Heart left ventricle (tissue), 16 donors: ENCODE measurements around the gene CFAP299. TPM values are rescaled to one million over a fixed set of nuclear protein-coding genes. Genes with fewer than 3 reads are reported as not detected.

Source experiments
- ATAC-seq, 4 donors: fragments of 200-7000 bp; cut with Tn5 transposase; one replicate each; pipeline ENCODE4 v1.9.1; 2020 to 2022; ENCODE audit warnings: moderate library complexity in 4 of 4, mild to moderate bottlenecking in 3 of 4, moderate number of reproducible peaks in 1 of 4
- DNase-seq, 5 donors: peaks; one replicate each; pipeline ENCODE4 v3.0.0-alpha.2; 2020
- H3K27ac ChIP-seq, 12 donors: fragments of 200-600 bp; sonication (generic) in 4 of 12; one replicate each; pipeline versions ENCODE4 v1.5.0 to v1.8.0; 2016 to 2022; ENCODE audit warnings: mild to moderate bottlenecking in 2 of 12
- H3K27me3 ChIP-seq, 9 donors: fragments of 200-600 bp; sonication (generic) in 2 of 9; one replicate each; pipeline versions ENCODE4 v1.5.1 to v1.8.0; 2016 to 2022; ENCODE audit warnings: mild to moderate bottlenecking in 3 of 9
- H3K36me3 ChIP-seq, 9 donors: fragments of 200-600 bp; sonication (generic) in 2 of 9; one replicate each; pipeline versions ENCODE4 v1.5.0 to v1.8.0; 2018 to 2022; ENCODE audit warnings: mild to moderate bottlenecking in 2 of 9
- H3K4me1 ChIP-seq, 12 donors: fragments of 200-600 bp; sonication (generic) in 4 of 12; one replicate each; pipeline versions ENCODE4 v1.5.0 to v1.8.0; 2016 to 2022; ENCODE audit warnings: mild to moderate bottlenecking in 3 of 12
- H3K4me3 ChIP-seq, 12 donors: fragments of 200-600 bp; sonication (generic) in 4 of 12; one replicate each; pipeline versions ENCODE4 v1.5.0 to v1.8.0; 2017 to 2022; ENCODE audit warnings: mild to moderate bottlenecking in 9 of 12, moderate library complexity in 4 of 12
- H3K9me3 ChIP-seq, 12 donors: fragments of 200-600 bp; sonication (generic) in 4 of 12; one replicate each; pipeline versions ENCODE4 v1.5.0 to v1.8.0; 2016 to 2022; ENCODE audit warnings: mild to moderate bottlenecking in 1 of 12
- CTCF ChIP-seq, 12 donors: fragments of 200-600 bp; sonication (generic) in 4 of 12; IDR thresholded peaks; one replicate each; pipeline versions ENCODE4 v1.5.0 to v1.8.0; 2018 to 2022; ENCODE audit warnings: antibody characterized with exemption in 12 of 12, mild to moderate bottlenecking in 5 of 12
- POLR2A ChIP-seq, 2 donors: fragments of 450-650 bp; IDR thresholded peaks; one replicate each; pipeline ENCODE4 v1.6.1; 2017; ENCODE audit warnings: antibody characterized with exemption in 2 of 2, mild to moderate bottlenecking in 2 of 2, moderate library complexity in 2 of 2
- WGBS, 4 donors: extraction: QIAGEN DNeasy Blood & Tissue Kit in 2 of 4; methylation state at CpG; one replicate each; pipeline versions ENCODE4 v1.1.5 to v1.1.7; 2013 to 2018; 5-methylcytosine and 5-hydroxymethylcytosine counted together
- intact Hi-C, 10 donors: fragments of 100-400 bp; cut with DNase I; formaldehyde crosslinking; loops; one replicate each; pipeline versions ENCODE4 v1.11.1 to v1.14.2; 2022
- polyA plus RNA-seq, 2 donors: library from polyadenylated mRNA; stranded (reverse); fragments of 200-250 nt; gene quantifications; one replicate each; pipeline ENCODE4 v1.2.3, GENCODE V29; 2013
- total RNA-seq, 9 donors: library from RNA; depleted of rRNA in 2 of 9; stranded (reverse); fragments of >200 nt in 2 of 9; fragmentation: NEBNext Ultra II Directional in 3 of 9; extraction: Animal tissue kit (Norgen Biotek cat#: 25700) in 3 of 9; gene quantifications; one replicate each; pipeline versions ENCODE4 v1.1.0 to v1.2.4, GENCODE V29; 2016 to 2023
- donor health status: ischemic (EF 13 %, LVEDD 7.1; RV severe dilation, severe dysfunction).
- donor health status: healthy with polysubstance abuse.
- donor health status: DM: no; HTN: yes; CAD: no.
- donor health status: DM: no; HTN: no; CAD: no.
- donor health status: ischemic (EF 25% LVEDD 6.9; RV normal size, moderate dysfunction).
- donor health status: ischemic (EF 25% LVEDD 5.7; RV mildly dilated, moderate dysfunction).
- donor health status: healthy.
- donor health status: DM: yes; HTN: yes; CAD: no.
- donor health status: ischemic (EF 35%, LVEDD 5.7; RV mildly dilated, moderate dysfunction).
- donor health status: nonischemic (EF 11% LVEDD 7.7; RV severe dilation, severe dysfunction).
- donor health status: DM: yes; HTN: yes; CAD: no.
- donor health status: PGD.
- donor health status: ischemic (EF 29% LVEDD 5.4; RV normal size, mild dysfunction).
- donor health status: nonischemic (EF 23%, LVEDD 6.1; RV moderate dilation, normal function).

Gene CFAP299
- total and polyA plus RNA-seq, 11 donors, result 0.25 TPM; not detected in 10

DNA sequence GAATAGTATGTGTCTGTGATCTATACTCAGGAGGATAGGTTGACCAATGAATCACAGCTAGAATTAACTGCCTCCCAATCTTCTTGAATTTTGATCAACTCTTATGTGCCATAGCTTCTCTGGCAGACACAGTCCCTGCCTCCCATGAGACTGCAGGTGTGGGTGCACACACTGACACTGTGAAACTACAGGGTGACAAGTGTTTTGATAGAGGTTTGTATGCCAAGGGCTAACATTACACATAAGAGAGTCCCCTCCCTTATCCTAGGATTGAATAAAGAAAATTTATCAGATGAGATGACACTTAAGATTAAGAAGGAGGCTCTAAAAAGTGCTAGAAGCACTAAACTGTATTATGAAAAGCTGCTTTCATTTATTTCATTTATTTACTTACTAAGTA, 476.6 kb downstream of the CFAP299 start:
- TF ChIP-seq POLR2A (IDR thresholded peaks at IDR 0.05), result no peak
- TF ChIP-seq CTCF (IDR thresholded peaks at IDR 0.05), result no peak

GRCh38 chr4:80814266-80814665, 478.7 kb downstream of the CFAP299 start:
- H3K4me3 ChIP-seq, result no peak overlapping the region
- TF ChIP-seq POLR2A (IDR thresholded peaks at IDR 0.05), result no peak
- H3K36me3 ChIP-seq, result no peaks in the 10 kb centered on the region
- no peak overlapping the region for H3K27ac ChIP-seq
- 43 to 58% (median 55%) methylated on average over 5 of the region's 5 CpGs for WGBS, 4 donors
- peaks cover 0 to 3% (median 0%) of the 10 kb centered on the region in 12 donors for H3K9me3 ChIP-seq
- DNase-seq (no peak), ATAC-seq (no peak)
- intact Hi-C loops, result no loop called here
- H3K4me1 ChIP-seq, result no peaks in the 10 kb centered on the region
- H3K27me3 ChIP-seq, result no peaks in the 10 kb centered on the region

More for the DNA sequence above, 476.6 kb downstream of the CFAP299 start:
- Histone ChIP-seq H3K36me3 (no peaks in the 10 kb centered on the region), H3K4me1 (no peaks in the 10 kb centered on the region), H3K9me3 (no peaks in the 10 kb centered on the region), H3K4me3 (no peak overlapping the region), H3K27me3 (no peaks in the 10 kb centered on the region), H3K27ac (no peak overlapping the region)
- DNase-seq, result no peak
- no peak for ATAC-seq
- intact Hi-C loops, result no loop called here

DNA sequence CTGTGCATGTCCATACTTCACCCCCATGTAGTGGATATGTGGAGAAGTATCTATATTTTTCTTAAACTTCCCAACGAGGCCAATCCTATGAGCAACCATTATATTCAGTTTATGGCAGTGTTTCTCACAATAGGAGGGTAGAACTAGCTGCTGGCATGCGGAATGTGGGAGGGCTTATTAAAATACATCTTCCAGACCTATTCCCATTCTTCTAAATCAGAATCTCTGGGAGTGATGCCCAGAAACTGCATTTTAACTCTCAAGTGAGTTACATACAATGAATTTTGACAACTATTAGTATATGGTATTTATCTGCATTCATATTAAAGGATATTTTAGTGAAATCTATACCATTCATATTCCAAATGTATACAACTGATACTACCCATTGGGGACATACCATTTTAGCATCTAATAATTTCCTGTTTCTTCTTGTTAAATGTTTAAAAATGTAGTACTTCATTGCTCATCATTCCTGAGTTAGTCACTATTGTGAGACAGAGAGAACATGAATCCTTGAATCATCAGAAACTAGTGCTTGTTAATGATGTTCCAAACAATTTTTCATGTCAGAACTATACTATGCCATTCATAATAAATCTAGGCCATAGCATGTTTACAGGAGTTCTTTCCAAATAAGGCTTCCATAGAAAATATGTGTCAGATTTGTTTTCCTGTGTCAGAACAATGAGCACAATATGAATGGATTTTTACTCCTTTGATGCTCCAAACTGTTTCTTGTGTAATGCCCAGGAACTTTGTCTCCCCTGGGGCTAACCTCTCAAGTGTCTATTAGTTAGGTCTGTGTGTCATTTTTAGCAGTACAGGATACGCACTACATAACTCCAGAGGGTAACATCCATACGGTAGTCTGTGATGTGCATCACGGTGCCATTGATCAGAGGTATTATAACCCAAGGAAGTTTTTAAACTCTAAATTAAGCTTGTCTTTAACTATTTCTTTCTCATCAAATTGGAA, 496.1 kb downstream of the CFAP299 start:
- WGBS, 4 donors, result 69 to 75% (median 72%) methylated on average over 5 of the region's 5 CpGs
- H3K9me3 ChIP-seq, result peaks cover 0 to 22% (median 0%) of the 10 kb centered on the region in 12 donors
- H3K4me3 ChIP-seq, result no peak overlapping the region
- no peaks in the 10 kb centered on the region for H3K36me3 ChIP-seq
- no peak for TF ChIP-seq CTCF (IDR thresholded peaks at IDR 0.05)
- TF ChIP-seq POLR2A (IDR thresholded peaks at IDR 0.05), result no peak
- ATAC-seq (no peak), DNase-seq (no peak)
- intact Hi-C loops, result no loop called here
- H3K27me3 ChIP-seq, result no peaks in the 10 kb centered on the region
- H3K4me1 ChIP-seq, result no peaks in the 10 kb centered on the region
- H3K27ac ChIP-seq, result no peak overlapping the region

DNA sequence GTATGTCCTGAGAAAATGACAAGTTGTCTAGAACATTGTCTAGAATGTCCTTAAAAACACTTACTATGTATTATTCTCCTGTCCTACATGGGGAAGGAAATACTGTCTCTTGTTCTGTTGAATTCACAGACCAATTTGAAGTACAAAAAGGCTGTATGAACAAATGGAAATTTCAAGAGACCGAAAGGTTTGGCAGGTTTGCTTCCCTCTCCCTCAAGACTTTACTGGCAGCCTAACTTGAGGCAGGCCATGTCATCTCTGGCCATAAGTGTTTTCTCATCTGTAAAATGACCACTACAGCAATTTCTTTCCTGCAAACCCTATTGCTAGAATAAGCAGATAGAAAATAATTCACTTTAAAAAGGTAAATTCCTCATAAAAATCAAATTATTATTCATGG, 503.8 kb downstream of the CFAP299 start:
- no peak for TF ChIP-seq POLR2A (IDR thresholded peaks at IDR 0.05)
- TF ChIP-seq CTCF (IDR thresholded peaks at IDR 0.05), result no peak
- Histone ChIP-seq H3K4me3 (no peak overlapping the region), H3K27me3 (no peaks in the 10 kb centered on the region), H3K36me3 (no peaks in the 10 kb centered on the region), H3K27ac (no peak overlapping the region), H3K9me3 (peaks cover 0 to 23% (median 0%) of the 10 kb centered on the region in 12 donors), H3K4me1 (no peaks in the 10 kb centered on the region)
- DNase-seq (no peak), ATAC-seq (no peak)
- intact Hi-C loops, result no loop called here
- WGBS, 4 donors, result 72 to 87% (median 84%) methylated on average over 1 of the region's 1 CpG
